Thyroid gland (tissue), 4 donors: ENCODE results near the gene PAX1.
A peak's percentile ranks its signal among the peaks of the same experiment; 100 is the strongest.

Experiments
- POLR2A ChIP-seq, 2 donors: fragments of 450-650 bp; IDR thresholded peaks; one replicate each; pipeline ENCODE4 v1.6.1; 2017; ENCODE audit warnings: antibody characterized with exemption in 2 of 2, mild to moderate bottlenecking in 2 of 2, moderate library complexity in 1 of 2
- TF ChIP-seq, protein P1 (sequence below), 6 experiments: fragments of 200-600 bp in 3 of 6; fragments of 450-650 bp in 3 of 6; sonication (generic) in 3 of 6; IDR thresholded peaks; one replicate each; pipeline ENCODE4 v1.5.1; 2016 to 2019; ENCODE audit warnings: antibody characterized with exemption in 6 of 6, mild to moderate bottlenecking in 2 of 6, inconsistent platforms in 1 of 6, moderate library complexity in 1 of 6

- TF ChIP-seq, protein P1, sequence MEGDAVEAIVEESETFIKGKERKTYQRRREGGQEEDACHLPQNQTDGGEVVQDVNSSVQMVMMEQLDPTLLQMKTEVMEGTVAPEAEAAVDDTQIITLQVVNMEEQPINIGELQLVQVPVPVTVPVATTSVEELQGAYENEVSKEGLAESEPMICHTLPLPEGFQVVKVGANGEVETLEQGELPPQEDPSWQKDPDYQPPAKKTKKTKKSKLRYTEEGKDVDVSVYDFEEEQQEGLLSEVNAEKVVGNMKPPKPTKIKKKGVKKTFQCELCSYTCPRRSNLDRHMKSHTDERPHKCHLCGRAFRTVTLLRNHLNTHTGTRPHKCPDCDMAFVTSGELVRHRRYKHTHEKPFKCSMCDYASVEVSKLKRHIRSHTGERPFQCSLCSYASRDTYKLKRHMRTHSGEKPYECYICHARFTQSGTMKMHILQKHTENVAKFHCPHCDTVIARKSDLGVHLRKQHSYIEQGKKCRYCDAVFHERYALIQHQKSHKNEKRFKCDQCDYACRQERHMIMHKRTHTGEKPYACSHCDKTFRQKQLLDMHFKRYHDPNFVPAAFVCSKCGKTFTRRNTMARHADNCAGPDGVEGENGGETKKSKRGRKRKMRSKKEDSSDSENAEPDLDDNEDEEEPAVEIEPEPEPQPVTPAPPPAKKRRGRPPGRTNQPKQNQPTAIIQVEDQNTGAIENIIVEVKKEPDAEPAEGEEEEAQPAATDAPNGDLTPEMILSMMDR (IDR thresholded peaks at IDR 0.05): peak in 5 of 6 experiments; percentile 58 to 84 (median 75)
- TF ChIP-seq POLR2A (IDR thresholded peaks at IDR 0.05): no peak
These were observed 2.7 kb upstream of the PAX1 start for GRCh38 chr20:21702553-21703470.
